ES-I3 (cell line): Measurements from ENCODE around the gene TLR10.

Experiments used
- H3K36me3 ChIP-seq: 2 replicates; pipeline ENCODE4 v1.6.1; 2013; ENCODE audit warnings: mild to moderate bottlenecking, low read length, control low read depth, moderate library complexity; ENCODE audit not compliant: insufficient read depth
- H3K4me1 ChIP-seq: 2 replicates; pipeline ENCODE4 v1.6.1; 2013; ENCODE audit warnings: mild to moderate bottlenecking, control low read depth, low read length; ENCODE audit not compliant: insufficient read depth
- H3K9ac ChIP-seq: 2 replicates; pipeline ENCODE4 v1.6.1; 2013; ENCODE audit warnings: low read depth, mild to moderate bottlenecking, low read length, moderate library complexity
- H3K9me3 ChIP-seq: 2 replicates; pipeline ENCODE4 v1.6.1; 2013; ENCODE audit warnings: mild to moderate bottlenecking, low read length, moderate library complexity; ENCODE audit not compliant: control insufficient read depth, insufficient read depth

Gene TLR10

DNA sequence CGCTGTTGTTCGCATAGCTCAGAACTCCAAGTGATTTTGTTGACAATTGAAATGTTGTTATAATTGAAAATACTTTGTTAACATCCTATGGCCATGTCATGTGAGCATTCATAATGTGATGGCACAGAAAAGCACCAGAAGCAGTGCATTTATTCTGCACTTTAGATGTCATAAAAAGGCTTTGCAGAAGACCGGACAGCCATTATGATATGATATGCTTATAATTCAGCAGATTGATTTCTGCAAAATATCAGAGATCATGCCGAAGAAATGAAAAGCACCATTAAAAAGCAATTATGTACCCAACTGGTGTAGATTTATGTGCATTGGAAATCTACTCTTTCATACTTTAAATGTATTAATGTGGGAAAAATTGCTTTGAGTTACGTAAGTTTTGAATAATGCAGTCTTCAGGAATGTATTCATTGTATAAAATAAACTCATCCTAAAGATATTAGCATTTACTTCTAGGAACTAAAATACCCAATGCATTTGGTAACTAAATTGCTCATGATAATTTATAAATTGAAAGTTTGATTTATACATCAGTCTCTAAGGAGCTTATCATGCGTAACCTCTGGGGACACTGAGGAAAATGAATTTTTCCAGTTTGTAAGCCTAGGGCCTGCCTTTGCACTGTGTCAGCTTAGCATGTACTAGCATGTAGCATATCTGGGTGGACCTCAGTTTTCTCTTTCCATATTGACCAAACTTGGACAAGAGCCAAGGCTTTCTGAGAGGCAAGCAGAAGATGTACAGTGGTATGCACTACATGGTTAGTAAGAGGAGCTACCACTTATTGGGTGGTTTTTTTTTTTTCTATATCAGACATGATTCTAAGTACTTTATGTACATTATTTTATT lies 43.6 kb downstream of the TLR10 start:
- no peaks in the 10 kb centered on the region for H3K36me3 ChIP-seq
- no peaks in the 10 kb centered on the region for H3K4me1 ChIP-seq
- H3K9me3 ChIP-seq, result no peaks in the 10 kb centered on the region
- no peak overlapping the region for H3K9ac ChIP-seq

DNA sequence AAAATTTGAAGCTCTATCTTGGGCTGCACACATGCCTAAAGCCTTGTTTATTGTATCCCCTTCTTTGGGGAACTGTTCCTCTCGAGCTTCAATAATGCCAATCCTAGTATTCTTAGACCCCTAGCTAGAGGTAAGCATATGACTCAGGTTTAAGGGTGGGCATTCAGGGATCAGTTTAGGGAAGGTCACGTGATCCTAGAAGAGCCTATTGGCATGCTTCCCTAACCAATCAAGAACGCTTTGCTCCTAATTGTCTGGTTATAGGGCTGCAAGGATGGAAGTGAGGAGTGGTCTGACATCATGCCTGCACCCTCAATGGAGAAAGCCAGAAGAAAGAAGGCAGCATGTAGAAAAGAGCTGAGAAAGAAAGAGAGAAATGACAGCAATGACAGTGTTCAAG lies 46.9 kb downstream of the TLR10 start:
- H3K9me3 ChIP-seq, result no peaks in the 10 kb centered on the region
- no peak overlapping the region for H3K9ac ChIP-seq
- H3K4me1 ChIP-seq, result no peaks in the 10 kb centered on the region
- no peaks in the 10 kb centered on the region for H3K36me3 ChIP-seq

DNA sequence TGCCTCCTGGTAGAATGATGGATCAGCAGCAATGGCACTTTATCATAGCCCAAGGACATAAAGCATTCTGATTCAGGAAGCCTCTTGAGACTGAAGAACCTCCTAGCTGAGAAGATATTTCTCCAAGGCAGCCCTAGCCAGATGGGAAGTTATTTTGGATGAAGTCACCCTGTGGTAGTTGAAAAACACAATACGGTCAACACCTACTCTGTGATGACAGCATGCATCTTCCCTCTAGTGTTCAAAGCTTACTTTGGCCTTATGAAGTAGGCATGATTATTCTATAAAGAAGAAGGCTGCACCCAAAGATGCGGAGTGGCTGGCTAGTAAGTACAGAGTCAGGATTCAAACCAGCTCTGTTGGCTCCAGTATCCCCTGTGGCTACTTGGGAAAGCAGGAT lies 47.9 kb downstream of the TLR10 start:
- Histone ChIP-seq H3K4me1 (no peaks in the 10 kb centered on the region), H3K9me3 (no peaks in the 10 kb centered on the region), H3K36me3 (no peaks in the 10 kb centered on the region), H3K9ac (no peak overlapping the region)

DNA sequence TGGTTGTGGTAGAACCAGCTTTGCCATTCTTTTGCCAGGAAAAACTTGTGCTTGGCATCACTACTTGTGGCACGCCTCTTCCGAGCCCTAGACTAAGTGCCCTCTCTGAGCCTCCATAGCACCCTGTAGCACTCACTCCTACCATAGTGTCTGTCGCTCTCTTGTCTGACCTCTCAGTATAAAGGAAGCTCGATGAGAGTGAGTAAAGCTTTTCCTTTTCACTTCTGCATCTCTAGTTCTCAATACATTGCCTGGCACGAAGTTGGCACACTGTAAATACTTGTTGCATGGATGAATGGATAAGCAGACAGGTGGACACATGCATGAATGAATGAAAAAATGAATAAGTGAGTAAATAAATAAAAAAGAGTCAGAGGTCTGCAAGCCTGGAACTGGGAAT lies 48.3 kb downstream of the TLR10 start:
- H3K4me1 ChIP-seq, result no peaks in the 10 kb centered on the region
- no peak overlapping the region for H3K9ac ChIP-seq
- H3K9me3 ChIP-seq, result no peaks in the 10 kb centered on the region
- H3K36me3 ChIP-seq, result no peaks in the 10 kb centered on the region

DNA sequence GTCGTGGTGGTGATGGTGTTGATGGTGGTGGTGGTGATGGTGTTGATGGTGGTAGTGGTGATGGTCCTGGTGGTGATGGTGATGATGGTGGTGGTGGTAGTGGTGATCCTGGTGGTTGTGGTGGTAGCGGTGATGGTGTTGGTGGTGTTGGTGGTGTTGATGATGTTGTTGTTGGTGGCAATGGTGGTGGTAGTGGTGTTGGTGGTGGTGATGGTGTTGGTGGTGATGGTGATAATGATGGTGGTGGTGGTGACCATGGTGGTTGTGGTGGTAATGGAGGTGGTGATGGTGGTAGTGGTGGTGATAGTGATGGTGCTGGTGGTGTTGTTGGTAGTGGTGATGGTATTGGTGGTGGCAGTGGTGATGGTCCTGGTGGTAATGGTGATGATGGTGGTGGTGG lies 49.1 kb downstream of the TLR10 start:
- H3K9me3 ChIP-seq, result no peaks in the 10 kb centered on the region
- H3K4me1 ChIP-seq, result peaks cover 5% of the 10 kb centered on the region
- H3K36me3 ChIP-seq, result no peaks in the 10 kb centered on the region
- H3K9ac ChIP-seq, result no peak overlapping the region

DNA sequence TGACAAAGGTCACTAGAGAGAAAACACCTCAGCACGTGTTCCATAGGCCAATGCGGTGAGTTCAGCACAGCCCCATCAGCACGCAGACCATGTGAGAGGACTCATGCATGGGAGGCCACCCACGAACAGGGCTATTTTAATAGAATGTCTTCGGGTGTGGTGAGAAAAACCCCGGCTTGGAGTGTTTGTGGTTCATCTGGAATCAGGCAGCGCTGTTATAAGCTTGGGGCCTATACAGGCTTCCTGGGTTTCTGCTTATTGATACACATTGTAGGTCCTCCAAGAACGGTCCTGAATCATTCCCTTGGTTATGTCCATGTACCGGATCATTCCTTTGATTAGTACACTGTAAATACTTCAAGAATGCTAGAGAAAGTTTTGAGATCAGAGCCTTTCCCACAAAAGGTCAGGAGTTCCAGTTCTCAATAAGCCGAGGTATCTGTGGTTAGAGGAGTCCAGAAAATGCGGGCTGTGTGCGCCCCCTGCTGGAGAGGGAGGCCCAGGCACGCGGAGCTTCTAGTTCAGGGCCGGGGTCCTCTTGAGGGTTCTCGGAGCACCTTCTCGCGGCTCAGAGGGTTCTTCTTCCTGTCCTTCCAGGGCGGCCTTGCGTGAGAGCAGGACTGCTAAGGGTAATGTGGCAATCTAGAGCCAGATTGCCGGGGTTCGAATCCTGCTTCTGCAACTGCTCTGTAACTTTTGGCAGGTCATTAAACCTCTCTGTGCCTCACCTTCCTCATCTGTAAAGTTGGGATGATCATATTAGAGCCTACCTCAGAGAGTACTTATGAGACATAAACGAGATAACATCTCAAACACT lies 51.8 kb downstream of the TLR10 start:
- Histone ChIP-seq H3K9ac (no peak overlapping the region), H3K9me3 (no peaks in the 10 kb centered on the region), H3K36me3 (no peaks in the 10 kb centered on the region), H3K4me1 (peaks cover 9% of the 10 kb centered on the region)

DNA sequence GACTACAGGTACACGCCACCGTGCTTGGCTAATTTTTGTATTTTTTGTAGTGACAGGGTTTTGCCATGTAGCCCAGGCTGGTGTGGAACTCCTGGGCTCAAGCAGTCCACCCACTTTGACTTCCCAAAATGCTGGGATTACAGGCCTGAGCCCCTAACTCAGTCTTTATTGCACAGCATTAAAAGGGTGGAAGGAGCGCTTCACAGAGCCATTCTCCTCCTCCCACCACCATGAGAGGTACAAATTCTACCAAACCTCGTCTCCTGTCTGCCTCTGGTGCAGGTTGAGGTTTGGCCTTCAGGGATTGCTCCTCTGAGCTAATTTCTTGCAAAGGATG lies 52.3 kb downstream of the TLR10 start:
- H3K9ac ChIP-seq, result no peak overlapping the region
- no peaks in the 10 kb centered on the region for H3K36me3 ChIP-seq
- H3K4me1 ChIP-seq, result peaks cover 9% of the 10 kb centered on the region
- no peaks in the 10 kb centered on the region for H3K9me3 ChIP-seq

DNA sequence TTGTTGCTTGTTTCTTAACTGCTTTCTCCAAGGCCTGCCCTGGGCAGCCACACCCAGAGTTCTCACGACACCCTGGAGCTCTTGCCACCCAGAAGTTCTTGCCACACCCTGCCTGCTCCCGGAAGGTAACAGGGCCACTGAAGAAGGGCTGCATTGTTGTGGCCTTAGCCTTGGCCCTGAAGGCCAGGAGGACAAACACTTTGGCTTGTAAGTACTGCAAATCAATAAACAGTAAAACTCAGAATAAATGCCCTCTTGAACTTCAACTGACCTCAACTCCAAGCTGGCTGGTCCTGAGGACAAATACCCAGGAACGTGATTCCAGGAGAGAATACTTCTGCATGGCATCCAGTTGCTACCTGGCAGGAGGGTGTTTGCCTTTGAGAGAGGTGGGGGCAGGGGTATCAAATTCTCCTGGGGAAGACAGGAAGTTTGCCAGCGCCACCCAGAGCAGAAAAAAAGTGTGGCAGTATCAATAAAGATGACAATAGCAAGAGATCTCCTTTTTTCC lies 54.1 kb downstream of the TLR10 start:
- Histone ChIP-seq H3K9ac (no peak overlapping the region), H3K9me3 (no peaks in the 10 kb centered on the region), H3K4me1 (peaks cover 9% of the 10 kb centered on the region), H3K36me3 (no peaks in the 10 kb centered on the region)

DNA sequence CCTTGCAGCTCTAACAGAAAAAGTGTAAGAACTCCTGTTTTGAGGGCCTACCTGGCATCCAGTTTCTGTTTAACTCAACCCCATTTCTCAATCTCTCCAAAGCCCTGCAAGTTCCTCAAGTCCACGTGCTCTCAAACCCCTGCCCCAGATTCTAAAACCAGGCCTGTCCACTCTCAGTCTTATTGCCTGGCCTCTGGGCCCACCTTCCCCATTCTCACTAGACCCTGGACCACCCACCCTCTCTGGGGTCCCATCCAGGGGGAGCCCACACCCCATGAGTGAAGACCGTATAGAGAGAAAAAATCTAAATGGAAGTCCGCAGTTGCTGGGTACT lies 58.3 kb downstream of the TLR10 start:
- H3K36me3 ChIP-seq, result no peaks in the 10 kb centered on the region
- peaks cover 9% of the 10 kb centered on the region for H3K4me1 ChIP-seq
- no peaks in the 10 kb centered on the region for H3K9me3 ChIP-seq
- H3K9ac ChIP-seq, result no peak overlapping the region

DNA sequence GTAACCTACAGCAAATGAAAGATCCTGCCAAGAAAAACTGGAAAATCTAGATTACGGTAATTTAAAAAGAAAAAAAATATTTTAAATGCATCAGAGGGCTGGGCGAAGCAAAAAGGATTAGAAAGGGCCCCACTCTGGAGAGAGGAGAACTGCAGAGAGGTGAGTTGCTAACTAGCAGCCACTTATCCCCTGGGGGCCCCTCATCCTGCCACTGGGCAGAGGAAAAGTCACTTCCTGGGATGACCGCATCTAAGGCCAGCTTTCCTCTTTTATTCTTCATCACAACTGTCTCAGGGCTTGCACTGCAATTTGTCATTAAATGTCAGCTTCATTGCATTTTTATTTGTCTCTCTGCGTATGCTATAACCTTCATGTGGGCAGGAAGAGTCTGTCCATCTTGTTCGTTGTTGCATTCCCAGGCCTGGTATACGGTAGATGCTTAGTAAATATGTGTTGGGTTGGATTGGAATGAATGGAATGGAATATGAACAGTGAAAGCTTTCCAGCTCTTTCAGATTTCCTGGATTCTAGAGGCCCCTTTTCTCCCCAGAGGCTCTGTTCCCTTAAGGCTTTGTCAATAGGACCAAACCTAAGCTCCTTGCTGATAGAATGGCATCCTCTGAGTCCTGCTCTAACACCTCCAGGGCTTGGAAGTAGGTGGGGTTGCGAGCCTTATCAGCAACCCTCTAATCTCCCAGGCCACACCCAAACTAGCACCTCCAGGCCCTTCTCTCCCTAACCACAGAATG lies 58.9 kb downstream of the TLR10 start:
- Histone ChIP-seq H3K9me3 (no peaks in the 10 kb centered on the region), H3K4me1 (peaks cover 7% of the 10 kb centered on the region), H3K36me3 (no peaks in the 10 kb centered on the region), H3K9ac (no peak overlapping the region)

DNA sequence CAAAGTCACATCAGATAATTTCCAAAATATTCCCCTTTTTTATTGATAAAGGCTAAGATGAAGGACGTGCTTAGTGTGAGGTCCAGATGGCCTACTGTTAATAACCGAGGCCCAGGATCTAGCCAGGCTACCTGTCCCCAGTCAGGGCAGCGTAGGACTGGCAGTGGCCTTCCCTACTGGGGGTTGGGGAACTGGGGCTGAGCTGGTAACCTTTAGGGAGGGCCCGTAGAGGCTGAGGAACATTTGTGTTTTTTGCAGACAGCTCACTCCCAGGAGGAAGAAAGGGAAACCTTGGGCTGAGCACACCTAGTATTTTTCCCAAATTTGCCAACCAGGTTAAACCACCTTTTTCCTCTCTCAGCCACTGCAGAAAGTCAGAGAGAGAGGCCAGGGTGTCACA lies 59.7 kb downstream of the TLR10 start:
- Histone ChIP-seq H3K9ac (no peak overlapping the region), H3K36me3 (no peaks in the 10 kb centered on the region), H3K4me1 (no peaks in the 10 kb centered on the region), H3K9me3 (no peaks in the 10 kb centered on the region)
